ENCODE results near the gene HYDIN. TPM values are rescaled to one million over a fixed set of nuclear protein-coding genes. Genes with fewer than 3 reads are reported as not detected.

Gene HYDIN
- total RNA-seq, 2 experiments from 2014 or later: not detected

GRCh38 chr16:70770291-70770625 is 460.3 kb downstream of the HYDIN start:
- H3K9me2 ChIP-seq (ENCODE audit: insufficient read depth, low read length): no peaks in the 10 kb centered on the region
- no peak for TF ChIP-seq CTCF (conservative IDR thresholded peaks at IDR 0.05; ENCODE audit: low read length)
- no peaks in the 10 kb centered on the region for H3K4me1 ChIP-seq (ENCODE audit: insufficient read depth, low read length, poor library complexity, severe bottlenecking)
- no TSS peak for BruUV-seq (replicated peaks)
- CTCF ChIA-PET (ENCODE audit: unreplicated experiment): no interaction called here
- no peak overlapping the region for H2AFZ ChIP-seq (ENCODE audit: low read length)
- no peak overlapping the region for H3K4me3 ChIP-seq (ENCODE audit: low read depth, low read length, poor library complexity, severe bottlenecking)
- no peaks in the 10 kb centered on the region for H4K20me1 ChIP-seq (ENCODE audit: insufficient read depth, low read length)
- intact Hi-C loops (cut with micrococcal nuclease; ENCODE audit: unreplicated experiment): loop anchor here (5.0 kb wide), 2 partner anchors 88 to 118 kb away; no protein-coding TSS in a partner anchor
- no peak for DNase-seq (ENCODE audit: low spot score)
- no peak overlapping the region for H3K27ac ChIP-seq (ENCODE audit: low read depth, low read length, poor library complexity, severe bottlenecking)
- H3K9me3 ChIP-seq (ENCODE audit: low read length): no peaks in the 10 kb centered on the region
- peaks cover 41% of the 10 kb centered on the region for H3K36me3 ChIP-seq (ENCODE audit: insufficient read depth, low read length)
- no peak overlapping the region for H3K4me2 ChIP-seq (ENCODE audit: low read length)
- H3K79me2 ChIP-seq (ENCODE audit: insufficient read depth, low read depth, low read length): no peaks in the 10 kb centered on the region
- POLR2A ChIA-PET: interaction anchor here (0.9 kb wide), 1 partner anchor 389 kb away, joined by 3 read pairs; no protein-coding TSS in a partner anchor

- no peak for TF ChIP-seq EZH2phosphoT487 (IDR thresholded peaks at IDR 0.05; ENCODE audit: borderline replicate concordance, low read depth, low read length)
- TF ChIP-seq CTCF (conservative IDR thresholded peaks at IDR 0.05; ENCODE audit: low read length): no peak
- Histone ChIP-seq H3K4me1 (ENCODE audit: insufficient read depth, low read length, poor library complexity, severe bottlenecking) (no peaks in the 10 kb centered on the region), H3K36me3 (ENCODE audit: insufficient read depth, low read length) (peaks cover 41% of the 10 kb centered on the region), H3K9me3 (ENCODE audit: low read length) (no peaks in the 10 kb centered on the region), H3K27ac (ENCODE audit: low read depth, low read length, poor library complexity, severe bottlenecking) (no peak overlapping the region), H3K9me2 (ENCODE audit: insufficient read depth, low read length) (no peaks in the 10 kb centered on the region), H4K20me1 (ENCODE audit: insufficient read depth, low read length) (no peaks in the 10 kb centered on the region), H3K79me2 (ENCODE audit: insufficient read depth, low read depth, low read length) (no peaks in the 10 kb centered on the region), H3K4me2 (ENCODE audit: low read length) (no peak overlapping the region), H2AFZ (ENCODE audit: low read length) (no peak overlapping the region), H3K4me3 (ENCODE audit: low read depth, low read length, poor library complexity, severe bottlenecking) (no peak overlapping the region)
- intact Hi-C loops (cut with micrococcal nuclease; ENCODE audit: unreplicated experiment): loop anchor here (5.0 kb wide), 2 partner anchors 87 to 117 kb away; no protein-coding TSS in a partner anchor
- ChIA-PET CTCF (ENCODE audit: unreplicated experiment) (no interaction called here), POLR2A (no interaction called here)
- DNase-seq (ENCODE audit: low spot score): no peak
- BruUV-seq (replicated peaks): no TSS peak
These were observed 460.8 kb downstream of the HYDIN start for GRCh38 chr16:70769761-70770160.

GRCh38 chr16:70769131-70769530 is 461.4 kb downstream of the HYDIN start:
- TF ChIP-seq CTCF (conservative IDR thresholded peaks at IDR 0.05; ENCODE audit: low read length) (no peak), EZH2phosphoT487 (IDR thresholded peaks at IDR 0.05; ENCODE audit: borderline replicate concordance, low read depth, low read length) (no peak)
- Histone ChIP-seq H4K20me1 (ENCODE audit: insufficient read depth, low read length) (no peaks in the 10 kb centered on the region), H3K4me3 (ENCODE audit: low read depth, low read length, poor library complexity, severe bottlenecking) (no peak overlapping the region), H3K27ac (ENCODE audit: low read depth, low read length, poor library complexity, severe bottlenecking) (no peak overlapping the region), H3K36me3 (ENCODE audit: insufficient read depth, low read length) (peaks cover 39% of the 10 kb centered on the region), H3K9me3 (ENCODE audit: low read length) (no peaks in the 10 kb centered on the region), H3K4me2 (ENCODE audit: low read length) (no peak overlapping the region), H2AFZ (ENCODE audit: low read length) (no peak overlapping the region), H3K4me1 (ENCODE audit: insufficient read depth, low read length, poor library complexity, severe bottlenecking) (no peaks in the 10 kb centered on the region), H3K79me2 (ENCODE audit: insufficient read depth, low read depth, low read length) (no peaks in the 10 kb centered on the region), H3K9me2 (ENCODE audit: insufficient read depth, low read length) (no peaks in the 10 kb centered on the region)
- CTCF ChIA-PET (ENCODE audit: unreplicated experiment): no interaction called here
- no TSS peak for BruUV-seq (replicated peaks)
- no peak for DNase-seq (ENCODE audit: low spot score)
- POLR2A ChIA-PET: interaction anchor here (0.6 kb wide), 1 partner anchor 31 kb away, joined by 3 read pairs; no protein-coding TSS in a partner anchor
- intact Hi-C loops (cut with micrococcal nuclease; ENCODE audit: unreplicated experiment): no loop called here
